Pancreas (tissue), 10 donors: ENCODE data around the gene TRAF3. TPM values are rescaled to one million over a fixed set of nuclear protein-coding genes. Genes with fewer than 3 reads are reported as not detected.

Experiments used
- ATAC-seq, 4 donors: fragments of 200-7000 bp; cut with Tn5 transposase; one replicate each; pipeline versions ENCODE4 v1.8.0 to v1.9.1; 2020; ENCODE audit warnings: mild to moderate bottlenecking in 4 of 4, moderate library complexity in 4 of 4
- DNase-seq, 6 donors: peaks; one replicate each; pipeline ENCODE4 v3.0.0-alpha.2; 2020
- FAIRE-seq: peaks from 2 replicates; lab custom pipeline; 2012; peaks lifted over from hg19 to GRCh38; lab: Jason Lieb, UNC
- H3K27ac ChIP-seq, 4 donors: fragments of 200-600 bp; sonication (generic); 1 replicate in 3 of 4; 2 replicates in 1 of 4; pipeline versions ENCODE4 v1.5.0 to v1.8.0; 2020
- H3K27me3 ChIP-seq, 4 donors: fragments of 200-600 bp; one replicate each; pipeline ENCODE4 v1.8.0; 2021
- H3K36me3 ChIP-seq, 3 donors: fragments of 200-600 bp; sonication (generic) in 1 of 3; one replicate each; pipeline versions ENCODE4 v1.5.0 to v1.8.0; 2020 to 2021
- H3K4me1 ChIP-seq, 3 donors: fragments of 200-600 bp; one replicate each; pipeline ENCODE4 v1.8.0; 2021
- H3K4me3 ChIP-seq, 4 donors: fragments of 200-600 bp; sonication (generic) in 2 of 4; one replicate each; pipeline versions ENCODE4 v1.5.0 to v1.8.0; 2020 to 2021
- H3K9me3 ChIP-seq, 4 donors: fragments of 200-600 bp; one replicate each; pipeline ENCODE4 v1.8.0; 2021
- WGBS, 2 donors: extraction: QIAGEN DNeasy Blood & Tissue Kit; methylation state at CpG; one replicate each; pipeline ENCODE4 v1.1.7; 2013; 5-methylcytosine and 5-hydroxymethylcytosine counted together
- intact Hi-C, 3 donors: fragments of 100-400 bp; cut with DNase I; formaldehyde crosslinking; loops; one replicate each; pipeline versions ENCODE4 v1.11.1 to v1.14.2; 2022
- polyA plus RNA-seq, 2 donors: library from polyadenylated mRNA; stranded (reverse); fragments of 200-250 nt; gene quantifications; one replicate each; pipeline ENCODE4 v1.2.3, GENCODE V29; 2013
- total RNA-seq, 6 donors: library from RNA; stranded (reverse); fragmentation: NEBNext Ultra II Directional in 4 of 6; extraction: Animal tissue kit (Norgen Biotek cat#: 25700) in 4 of 6; gene quantifications; one replicate each; pipeline versions ENCODE4 v1.2.1 to v1.2.4, GENCODE V29; 2021 to 2023
- TF ChIP-seq, protein P1 (sequence below), 4 donors: fragments of 200-600 bp; sonication (generic) in 3 of 4; IDR thresholded peaks; one replicate each; pipeline versions ENCODE4 v1.5.0 to v1.8.0; 2021; ENCODE audit warnings: antibody characterized with exemption in 4 of 4
- donor health status: healthy with polysubstance abuse.
- donor health status: DM: no; HTN: no; CAD: no; lungs with moderate emphysema.
- donor health status: DM: no; HTN: no; CAD: no.
- donor health status: control.
- donor health status: control.
- donor health status: Bipolar disorder and iron deficiency.
- donor health status: DM: yes; HTN: yes; CAD: no.
- donor health status: DM: no; HTN: no; CAD: no.
- donor health status: DM: no; HTN: no; CAD: no.
- donor health status: DM: yes; HTN: yes; CAD: no.

TRAF3 gene
- total and polyA plus RNA-seq, 8 donors, result 3.6 to 14.7 (median 6.1) TPM

DNA sequence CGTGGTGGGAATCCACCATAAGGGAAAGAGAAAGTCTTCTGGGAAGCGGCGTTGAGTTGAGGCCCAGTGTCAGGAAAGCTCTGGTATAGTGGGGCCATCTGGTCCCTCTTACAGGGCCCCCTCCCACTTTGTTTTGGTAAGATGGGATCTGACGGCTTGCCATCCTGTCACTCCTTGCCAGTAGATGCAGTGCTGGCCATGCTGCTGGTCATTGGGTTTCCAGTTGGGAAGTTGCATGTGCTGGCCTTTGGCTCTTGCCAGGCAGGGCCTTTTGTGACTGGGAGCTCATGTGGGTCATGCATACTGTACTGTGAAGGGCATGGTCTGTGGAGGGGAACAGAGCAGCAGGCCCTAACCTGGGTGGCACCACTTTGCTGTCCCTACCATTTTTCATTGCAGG is 3.8 kb downstream of the TRAF3 start:
- no peaks in the 10 kb centered on the region for H3K9me3 ChIP-seq
- intact Hi-C loops, result no loop called here
- no peak for DNase-seq
- no peak overlapping the region for H3K4me3 ChIP-seq
- TF ChIP-seq, protein P1, sequence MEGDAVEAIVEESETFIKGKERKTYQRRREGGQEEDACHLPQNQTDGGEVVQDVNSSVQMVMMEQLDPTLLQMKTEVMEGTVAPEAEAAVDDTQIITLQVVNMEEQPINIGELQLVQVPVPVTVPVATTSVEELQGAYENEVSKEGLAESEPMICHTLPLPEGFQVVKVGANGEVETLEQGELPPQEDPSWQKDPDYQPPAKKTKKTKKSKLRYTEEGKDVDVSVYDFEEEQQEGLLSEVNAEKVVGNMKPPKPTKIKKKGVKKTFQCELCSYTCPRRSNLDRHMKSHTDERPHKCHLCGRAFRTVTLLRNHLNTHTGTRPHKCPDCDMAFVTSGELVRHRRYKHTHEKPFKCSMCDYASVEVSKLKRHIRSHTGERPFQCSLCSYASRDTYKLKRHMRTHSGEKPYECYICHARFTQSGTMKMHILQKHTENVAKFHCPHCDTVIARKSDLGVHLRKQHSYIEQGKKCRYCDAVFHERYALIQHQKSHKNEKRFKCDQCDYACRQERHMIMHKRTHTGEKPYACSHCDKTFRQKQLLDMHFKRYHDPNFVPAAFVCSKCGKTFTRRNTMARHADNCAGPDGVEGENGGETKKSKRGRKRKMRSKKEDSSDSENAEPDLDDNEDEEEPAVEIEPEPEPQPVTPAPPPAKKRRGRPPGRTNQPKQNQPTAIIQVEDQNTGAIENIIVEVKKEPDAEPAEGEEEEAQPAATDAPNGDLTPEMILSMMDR (IDR thresholded peaks at IDR 0.05), result no peak
- H3K27me3 ChIP-seq, result no peaks in the 10 kb centered on the region
- H3K36me3 ChIP-seq, result no peaks in the 10 kb centered on the region
- ATAC-seq, result no peak
- FAIRE-seq, result no peak
- 98% methylated on average over 4 of the region's 4 CpGs for WGBS, 2 donors
- H3K27ac ChIP-seq, result no peak overlapping the region
- H3K4me1 ChIP-seq, result peaks cover 0 to 8% (median 0%) of the 10 kb centered on the region in 3 donors

DNA sequence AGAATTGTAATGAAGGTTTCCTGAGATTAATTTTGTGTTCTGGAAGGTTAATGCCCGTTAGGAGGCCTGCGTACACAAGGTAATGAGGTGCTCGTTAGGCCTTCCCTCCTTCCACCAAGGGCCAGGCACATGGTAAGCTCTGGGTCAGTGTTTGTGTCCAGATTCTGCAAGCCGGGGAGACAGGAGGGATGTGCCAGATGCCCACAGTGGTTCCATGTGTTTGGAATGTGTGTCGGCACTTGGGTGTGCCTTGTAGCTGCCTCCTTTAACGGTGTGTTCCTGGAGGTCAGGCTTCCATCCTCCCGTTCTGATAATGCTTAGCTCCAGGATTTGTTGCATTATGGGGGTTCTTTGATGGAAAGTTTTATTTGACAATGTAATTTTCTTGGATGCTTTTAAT is 5.7 kb downstream of the TRAF3 start:
- ATAC-seq (no peak), DNase-seq (no peak), FAIRE-seq (no peak)
- 90 to 97% methylated on average over 7 of the region's 7 CpGs for WGBS, 2 donors
- Histone ChIP-seq H3K4me3 (no peak overlapping the region), H3K4me1 (peaks cover 0 to 8% (median 0%) of the 10 kb centered on the region in 3 donors), H3K36me3 (no peaks in the 10 kb centered on the region), H3K27ac (no peak overlapping the region), H3K27me3 (no peaks in the 10 kb centered on the region), H3K9me3 (no peaks in the 10 kb centered on the region)
- intact Hi-C loops, result no loop called here
- TF ChIP-seq, protein P1 (IDR thresholded peaks at IDR 0.05), result no peak

DNA sequence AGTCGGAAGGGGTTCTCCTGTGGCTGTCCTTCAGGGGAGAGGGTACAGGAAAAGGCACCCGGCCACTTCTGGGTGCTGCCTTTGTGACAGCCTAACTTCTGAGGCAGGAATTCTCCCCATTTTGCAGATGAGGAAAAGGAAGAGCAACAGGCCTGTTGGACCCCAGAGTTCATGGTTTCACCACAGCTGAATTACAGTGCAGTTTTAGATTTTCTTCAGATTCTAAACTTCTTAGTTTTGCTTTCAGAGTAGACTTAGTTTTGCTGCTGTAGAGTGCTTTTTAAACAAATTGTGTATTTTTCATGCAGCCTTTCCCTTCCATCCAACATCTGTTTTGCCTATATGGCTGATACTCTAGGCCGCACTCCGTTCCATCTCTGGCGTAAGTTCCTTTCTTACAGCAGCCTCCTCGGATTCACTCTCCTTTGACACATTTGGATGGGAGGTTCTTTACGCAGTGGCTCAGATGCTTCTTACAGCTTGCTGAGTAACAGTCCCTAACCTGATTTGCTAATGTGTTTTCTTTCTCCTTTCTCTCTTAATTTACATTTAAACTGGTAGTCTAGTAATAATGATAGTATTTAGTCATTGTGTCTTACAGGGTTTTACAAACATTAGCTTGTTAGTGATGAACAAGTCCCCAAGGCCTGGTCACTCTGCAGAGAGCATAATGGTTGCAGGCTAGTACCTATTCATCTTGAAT is 7.8 kb downstream of the TRAF3 start:
- no peak for ATAC-seq

DNA sequence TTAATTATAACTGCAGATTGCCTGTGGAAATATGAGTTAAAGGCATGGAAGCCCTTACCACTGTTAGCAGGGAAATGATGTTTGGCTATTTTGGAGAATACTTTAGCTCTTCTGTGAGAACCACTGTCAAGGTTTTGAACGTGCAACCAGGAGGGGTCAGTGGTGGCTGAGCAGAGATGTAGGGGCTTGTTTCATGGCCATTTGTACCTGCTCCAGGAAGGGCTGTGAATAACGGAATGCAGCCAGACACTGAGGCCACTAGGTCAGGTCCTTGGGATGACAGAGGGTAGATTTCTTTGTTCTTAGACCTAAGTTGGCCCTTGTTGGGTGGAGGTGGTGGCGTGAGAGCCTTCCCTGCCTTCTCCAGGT is 8.3 kb downstream of the TRAF3 start:
- TF ChIP-seq, protein P1 (IDR thresholded peaks at IDR 0.05), result no peak
- 83 to 89% methylated on average over 3 of the region's 3 CpGs for WGBS, 2 donors
- ATAC-seq, result no peak

More for the DNA sequence above, 7.8 kb downstream of the TRAF3 start:
- 79 to 86% methylated on average over 7 of the region's 7 CpGs for WGBS, 2 donors
- intact Hi-C loops, result no loop called here
- DNase-seq (no peak), FAIRE-seq (no peak)
- H3K36me3 ChIP-seq, result no peaks in the 10 kb centered on the region
- H3K4me1 ChIP-seq, result no peaks in the 10 kb centered on the region
- no peaks in the 10 kb centered on the region for H3K27me3 ChIP-seq
- H3K27ac ChIP-seq, result no peak overlapping the region
- no peak overlapping the region for H3K4me3 ChIP-seq
- H3K9me3 ChIP-seq, result no peaks in the 10 kb centered on the region
- TF ChIP-seq, protein P1 (IDR thresholded peaks at IDR 0.05), result no peak

DNA sequence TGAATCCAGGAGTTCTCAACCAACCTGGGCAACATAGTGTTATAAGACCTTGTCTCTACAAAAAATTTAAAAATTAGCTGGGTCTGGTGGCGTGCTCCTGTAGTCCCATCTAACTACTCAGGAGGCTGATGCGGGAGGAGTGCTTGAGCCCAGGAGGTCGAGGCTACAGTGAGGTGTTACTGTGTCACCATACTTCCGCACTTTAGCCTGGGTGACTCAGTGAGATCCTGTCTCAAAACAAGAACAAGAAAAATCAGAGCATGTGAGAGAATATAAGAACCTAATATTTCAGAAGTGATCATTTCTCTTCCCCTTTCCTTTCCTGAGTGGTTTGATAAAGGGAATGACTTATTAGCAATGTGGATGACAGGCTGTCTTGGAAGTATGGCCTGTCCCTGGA is 9.5 kb downstream of the TRAF3 start:
- FAIRE-seq, result no peak
- 85 to 90% methylated on average over 4 of the region's 4 CpGs for WGBS, 2 donors

More for the DNA sequence above, 8.3 kb downstream of the TRAF3 start:
- H3K9me3 ChIP-seq, result no peaks in the 10 kb centered on the region
- DNase-seq (no peak), FAIRE-seq (no peak)
- intact Hi-C loops, result no loop called here
- no peak overlapping the region for H3K27ac ChIP-seq
- no peaks in the 10 kb centered on the region for H3K4me1 ChIP-seq
- no peaks in the 10 kb centered on the region for H3K36me3 ChIP-seq
- H3K4me3 ChIP-seq, result no peak overlapping the region
- H3K27me3 ChIP-seq, result no peaks in the 10 kb centered on the region

More for the DNA sequence above, 9.5 kb downstream of the TRAF3 start:
- Histone ChIP-seq H3K9me3 (no peaks in the 10 kb centered on the region), H3K27ac (no peak overlapping the region), H3K4me1 (no peaks in the 10 kb centered on the region), H3K4me3 (no peak overlapping the region), H3K36me3 (no peaks in the 10 kb centered on the region), H3K27me3 (no peaks in the 10 kb centered on the region)
- ATAC-seq, result no peak
- DNase-seq, result no peak
- intact Hi-C loops, result no loop called here
- TF ChIP-seq, protein P1 (IDR thresholded peaks at IDR 0.05), result no peak
